GM03348 (cell line): ENCODE data around the gene C11orf86.

Source experiments
- DNase-seq: peaks from one replicate; pipeline ENCODE4 v3.0.0; 2012; ENCODE audit warnings: low spot score

C11orf86 gene

GRCh38 chr11:67025750-67026149, 50.6 kb downstream of the C11orf86 start:
- DNase-seq, result no peak
